K562 (cell line): ENCODE results near the gene SCN2B. TPM values are rescaled to one million over a fixed set of nuclear protein-coding genes. Genes with fewer than 3 reads are reported as not detected.

ENCODE experiments used
- ATAC-seq: fragments of 200-7000 bp; cut with Tn5 transposase; 3 replicates; pipeline ENCODE4 v1.9.1; 2020; ENCODE audit warnings: moderate library complexity
- BruUV-seq: library from RNA; stranded (reverse); fragments of 400-500 nt; replicated peaks from 2 replicates; lab custom pipeline; 2021; lab: Mats Ljungman, UMichigan
- CTCF ChIA-PET: fragments of 300-600 bp; formaldehyde crosslinking; extraction: SDS; loops from one replicate; lab custom pipeline; 2021; ENCODE audit warnings: low intra/inter-chr PET ratio; lab: Yijun Ruan, JAX
- POLR2A ChIA-PET: fragments of 300-600, 350-650 bp; sonication (Branson Sonifier 250); formaldehyde crosslinking; extraction: SDS; loops from one replicate; lab custom pipeline; 2021; ENCODE audit warnings: antibody characterized with exemption, inconsistent platforms; lab: Yijun Ruan, JAX
- DNase-seq, 4 experiments: peaks; one replicate each; pipeline versions ENCODE4 v3.0.0 to v3.0.0-alpha.2; 2011 to 2018; ENCODE audit warnings: low spot score in 3 of 4, mixed read lengths in 3 of 4; ENCODE audit errors: extremely low read depth in 1 of 4
- FAIRE-seq: peaks from 2 replicates; lab custom pipeline; 2011; peaks lifted over from hg19 to GRCh38; lab: Jason Lieb, UNC
- H2AFZ ChIP-seq: 2 replicates; pipeline ENCODE4 v1.6.0; 2011; ENCODE audit warnings: low read depth, low read length, control low read depth, inconsistent platforms
- H3K27ac ChIP-seq: fragments of 200-600 bp; 3 replicates; pipeline ENCODE4 v1.8.0; 2011; ENCODE audit warnings: low read depth, mild to moderate bottlenecking, control low read depth, inconsistent platforms, low read length, moderate library complexity, mixed read lengths; ENCODE audit errors: extremely low read depth
- H3K27me3 ChIP-seq, 2 experiments: fragments of 300-600 bp in 1 of 2; 2 replicates in 1 of 2; 3 replicates in 1 of 2; pipeline versions ENCODE4 v1.6.0 to v1.8.0; 2011; ENCODE audit warnings: inconsistent platforms in 2 of 2, low read length in 2 of 2, mild to moderate bottlenecking in 1 of 2, mixed read lengths in 1 of 2, moderate library complexity in 1 of 2; ENCODE audit not compliant: control insufficient read depth in 2 of 2, insufficient read depth in 2 of 2
- H3K36me3 ChIP-seq: fragments of 300-600 bp; 3 replicates; pipeline ENCODE4 v1.8.0; 2011; ENCODE audit warnings: mild to moderate bottlenecking, low read length, inconsistent platforms; ENCODE audit not compliant: control insufficient read depth, insufficient read depth
- H3K4me1 ChIP-seq, 2 experiments: fragments of 200-600 bp in 1 of 2; replicated peaks in 1 of 2; 2 replicates in 1 of 2; 3 replicates in 1 of 2; pipeline versions ENCODE4 v1.5.1 to v1.8.0; 2011; ENCODE audit warnings: inconsistent platforms in 2 of 2, low read length in 2 of 2, mild to moderate bottlenecking in 1 of 2, mixed read lengths in 1 of 2, moderate library complexity in 1 of 2; ENCODE audit not compliant: control insufficient read depth in 2 of 2, insufficient read depth in 2 of 2
- H3K4me2 ChIP-seq: 2 replicates; pipeline ENCODE4 v1.6.1; 2011; ENCODE audit warnings: low read length, control low read depth, inconsistent platforms, mixed read lengths; ENCODE audit not compliant: insufficient read depth
- H3K4me3 ChIP-seq: fragments of 200-600 bp; sonication (generic), shearing (Covaris generic); 2 replicates; pipeline ENCODE4 v1.5.1; 2016; ENCODE audit warnings: control low read depth, inconsistent platforms
- H3K79me2 ChIP-seq: fragments of 200-600 bp; 3 replicates; pipeline ENCODE4 v1.8.0; 2011; ENCODE audit warnings: low read length, inconsistent platforms; ENCODE audit not compliant: control insufficient read depth, insufficient read depth
- H3K9ac ChIP-seq, 2 experiments: 2 replicates each; pipeline versions ENCODE4 v1.6.0 to v1.6.1; 2011; ENCODE audit warnings: low read depth in 2 of 2, low read length in 2 of 2, control low read depth in 1 of 2, inconsistent platforms in 1 of 2, mild to moderate bottlenecking in 1 of 2, mixed read lengths in 1 of 2; ENCODE audit not compliant: insufficient read depth in 1 of 2
- H3K9me1 ChIP-seq: one replicate; pipeline ENCODE4 v1.6.0; 2011; ENCODE audit warnings: inconsistent platforms, mild to moderate bottlenecking, low read length, moderate library complexity; ENCODE audit not compliant: control insufficient read depth, insufficient read depth
- H3K9me3 ChIP-seq: replicated peaks from 2 replicates; pipeline ENCODE4 v1.5.1; 2011; ENCODE audit warnings: low read depth, low read length, inconsistent platforms; ENCODE audit not compliant: control insufficient read depth, insufficient read depth
- H4K20me1 ChIP-seq: replicated peaks from 2 replicates; pipeline ENCODE4 v1.6.1; 2011; ENCODE audit warnings: low read length, inconsistent platforms, mixed read lengths; ENCODE audit not compliant: control insufficient read depth, insufficient read depth
- BRD4 ChIP-seq: fragments of 200-600 bp; sonication (generic); IDR thresholded peaks from 2 replicates; pipeline ENCODE4 v1.6.1; 2017; ENCODE audit warnings: inconsistent platforms
- CLOCK ChIP-seq: fragments of 250-450 bp; sonication (Bioruptor Pico); IDR thresholded peaks from 2 replicates; pipeline ENCODE4 v1.4.0; 2020; ENCODE audit warnings: mild to moderate bottlenecking, moderate library complexity, borderline replicate concordance
- CREB3L1 ChIP-seq: fragments of 450-650 bp; IDR thresholded peaks from 2 replicates; pipeline ENCODE4 v1.6.1; 2014; ENCODE audit warnings: low read depth, mild to moderate bottlenecking, moderate library complexity, borderline replicate concordance
- EGR1 ChIP-seq: fragments of 450-650 bp; conservative IDR thresholded peaks from 2 replicates; pipeline ENCODE4 v1.6.1; 2017; ENCODE audit warnings: mild to moderate bottlenecking
- ESRRB ChIP-seq: fragments of 250-450 bp; sonication (Bioruptor Pico); IDR thresholded peaks from 2 replicates; pipeline ENCODE4 v1.5.0; 2020; ENCODE audit warnings: mild to moderate bottlenecking, moderate library complexity, borderline replicate concordance
- FOXP4 ChIP-seq: sonication (generic); formaldehyde crosslinking; IDR thresholded peaks from 2 replicates; pipeline ENCODE4 v1.8.0; 2022; ENCODE audit warnings: mild to moderate bottlenecking, missing genetic modification reagents, borderline replicate concordance
- MTA1 ChIP-seq: fragments of 450-650 bp; IDR thresholded peaks from 2 replicates; pipeline ENCODE4 v1.6.1; 2017; ENCODE audit warnings: borderline replicate concordance
- NR0B1 ChIP-seq: fragments of 450-650 bp; IDR thresholded peaks from one replicate; pipeline ENCODE4 v1.6.1; 2018; ENCODE audit warnings: mild to moderate bottlenecking, moderate library complexity; ENCODE audit not compliant: partially characterized antibody
- ZNF212 ChIP-seq: fragments of 450-650 bp; formaldehyde crosslinking; IDR thresholded peaks from 2 replicates; pipeline ENCODE4 v1.4.0; 2020; ENCODE audit warnings: mild to moderate bottlenecking
- WGBS: fragments of 100-300 bp; shearing (Covaris generic); methylation state at CpG from one replicate; pipeline ENCODE4 v1.1.6; 2016; ENCODE audit warnings: low coverage, mixed read lengths; ENCODE audit not compliant: insufficient coverage; ENCODE audit errors: missing lambda C conversion rate; 5-methylcytosine and 5-hydroxymethylcytosine counted together
- in situ Hi-C: fragments of 300-500 bp; cut with MboI; formaldehyde crosslinking; loops from 4 replicates; pipeline ENCODE4 v1.15.0; 2018; ENCODE audit warnings: inconsistent platforms, mixed read lengths
- intact Hi-C: fragments of 100-400 bp; cut with micrococcal nuclease; formaldehyde crosslinking; loops from 2 replicates; pipeline ENCODE4 v1.14.2; 2022
- polyA plus RNA-seq, 8 experiments: library from polyadenylated mRNA; depleted of rRNA in 4 of 8; stranded (reverse) in 5 of 8; unstranded in 3 of 8; fragments of >200 nt; fragmentation: Nextera tagmentation in 2 of 8; fragmentation: Illumina TruSeq in 1 of 8; extraction: Ambion mirVana in 2 of 8; extraction: Trizol in 1 of 8; gene quantifications; 2 replicates each; pipeline versions ENCODE4 v1.2.1 to v1.2.3, GENCODE V29; 2011 to 2014; ENCODE audit warnings: inconsistent platforms in 1 of 8, missing spikeins in 1 of 8
- total RNA-seq, 7 experiments: library from RNA; depleted of rRNA in 6 of 7; stranded (reverse); fragments of >200 nt in 6 of 7; fragmentation: Illumina TruSeq in 2 of 7; extraction: Trizol in 2 of 7; gene quantifications; 2 replicates each; pipeline versions ENCODE4 v1.2.1 to v1.2.3, GENCODE V29; 2011 to 2021; ENCODE audit warnings: low replicate concordance in 1 of 7

Gene SCN2B
- total and polyA plus RNA-seq, 9 of the 15 experiments (the other 6 are each of a cell fraction or from before 2014, with no cell fraction given): not detected

GRCh38 chr11:118200901-118201680, 24.7 kb upstream of the SCN2B start (continued):
- no peak for TF ChIP-seq CREB3L1
- no peak for TF ChIP-seq BRD4
- no peak for TF ChIP-seq ZNF212 (CRISPR knock-in tag)

GRCh38 chr11:118200497-118200896, 24.1 kb upstream of the SCN2B start:
- H3K79me2 ChIP-seq: no peaks in the 10 kb centered on the region
- ATAC-seq (no peak), FAIRE-seq (no peak), DNase-seq (no peak)
- BruUV-seq: no TSS peak
- H3K4me1 ChIP-seq: 0 out of 5 replicates have a peak, but pooled peaks cover 0 to 3% of the 10 kb centered on the region in 2 experiments
- H3K9me3 ChIP-seq: no peaks in the 10 kb centered on the region
- 19% methylated on average over 5 of the region's 5 CpGs for WGBS
- H4K20me1 ChIP-seq: no peaks in the 10 kb centered on the region
- H3K36me3 ChIP-seq: no peaks in the 10 kb centered on the region
- intact Hi-C loops: loop anchor here (5.0 kb wide), 1 partner anchor 57 kb away; no protein-coding TSS in a partner anchor
- H3K27ac ChIP-seq: no peak overlapping the region
- no peak overlapping the region for H3K4me2 ChIP-seq
- POLR2A ChIA-PET: no interaction called here
- no peak overlapping the region for H2AFZ ChIP-seq
- TF ChIP-seq MTA1: no peak
- TF ChIP-seq ESRRB (CRISPR knock-in tag): no peak
- no peak for TF ChIP-seq FOXP4 (CRISPR knock-in tag)
- no peak for TF ChIP-seq CLOCK (CRISPR knock-in tag)
- no peak for TF ChIP-seq NR0B1
- TF ChIP-seq EGR1: no peak
- CTCF ChIA-PET: no interaction called here
- H3K9me1 ChIP-seq: no peaks in the 10 kb centered on the region
- H3K27me3 ChIP-seq: peaks cover 0 to 26% of the 10 kb centered on the region in 2 experiments; a peak in 3 of 5 replicates
- no peak overlapping the region for H3K4me3 ChIP-seq
- in situ Hi-C loops: no loop called here
- H3K9ac ChIP-seq: no peak overlapping the region
